T-helper 17 cell (primary cell): ENCODE measurements around the gene STOML3. TPM values are rescaled to one million over a fixed set of nuclear protein-coding genes. Genes with fewer than 3 reads are reported as not detected.

ENCODE experiments used
- ATAC-seq: fragments of 150-1000 bp; cut with Tn5 transposase; 2 replicates; pipeline ENCODE4 v1.10.0; 2021; ENCODE audit warnings: mild to moderate bottlenecking, moderate library complexity
- DNase-seq, 3 donors: peaks; one replicate each; pipeline versions ENCODE4 v3.0.0 to v3.0.0-alpha.2; 2020 to 2021
- H3K9me3 ChIP-seq: one replicate; pipeline ENCODE4 v1.7.0; 2013; ENCODE audit warnings: low read length, mild to moderate bottlenecking; ENCODE audit not compliant: control insufficient read depth, poor library complexity, severe bottlenecking
- H3K27ac Mint-ChIP-seq: one replicate; pipeline ENCODE4 v1.8.0; 2022; ENCODE audit warnings: mild to moderate bottlenecking, moderate library complexity, mixed read lengths
- H3K27me3 Mint-ChIP-seq: one replicate; pipeline ENCODE4 v1.8.0; 2022; ENCODE audit warnings: mixed read lengths
- H3K36me3 Mint-ChIP-seq: one replicate; pipeline ENCODE4 v1.8.0; 2022; ENCODE audit warnings: low read depth, mixed read lengths
- H3K4me1 Mint-ChIP-seq: one replicate; pipeline ENCODE4 v1.8.0; 2022; ENCODE audit warnings: mild to moderate bottlenecking, mixed read lengths
- H3K4me3 Mint-ChIP-seq: one replicate; pipeline ENCODE4 v1.8.0; 2022; ENCODE audit warnings: mild to moderate bottlenecking, moderate library complexity, mixed read lengths
- total RNA-seq, 4 donors: library from RNA in 2 of 4; stranded (reverse) in 2 of 4; gene quantifications; one replicate each; pipeline ENCODE4 v1.2.3 and lab custom pipeline; 2022 to 2026

STOML3 gene
- total RNA-seq, 2 donors from 2014 or later, result not detected

DNA sequence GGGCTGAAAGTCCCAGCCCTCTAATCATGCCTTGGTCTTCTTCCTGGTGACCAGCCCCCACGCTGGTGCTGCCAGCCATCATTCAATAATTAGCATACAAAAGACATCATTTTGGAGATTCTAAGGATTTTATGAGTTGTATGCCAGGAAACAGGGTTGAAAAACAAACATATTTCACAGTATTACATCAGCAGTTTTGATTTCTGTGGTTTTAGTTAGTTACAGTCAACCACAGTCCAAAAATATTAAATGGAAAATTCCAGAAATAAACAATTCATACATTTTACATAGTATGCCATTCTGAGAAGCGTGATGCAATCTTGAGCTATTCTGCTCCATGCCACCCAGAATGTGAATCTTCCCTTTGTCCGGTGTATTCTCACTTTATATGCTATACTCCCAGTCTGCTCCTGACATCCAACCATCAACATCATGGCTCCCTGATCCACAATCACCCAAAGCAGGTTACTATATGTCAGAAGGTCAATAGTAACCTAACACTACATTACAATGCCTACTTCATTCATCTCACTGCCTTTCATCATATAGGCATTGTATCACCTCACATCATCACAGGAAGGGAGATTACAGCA is 49.2 kb downstream of the STOML3 start:
- Mint-ChIP-seq H3K4me3 (no peak overlapping the region), H3K27me3 (peaks cover 18% of the 10 kb centered on the region), H3K4me1 (no peaks in the 10 kb centered on the region), H3K36me3 (no peaks in the 10 kb centered on the region), H3K27ac (no peak overlapping the region)
- DNase-seq, result no peak
- no peaks in the 10 kb centered on the region for H3K9me3 ChIP-seq
- no peak for ATAC-seq

GRCh38 chr13:38933786-38934185 is 56.8 kb downstream of the STOML3 start:
- H3K9me3 ChIP-seq, result no peaks in the 10 kb centered on the region
- Mint-ChIP-seq H3K4me3 (no peak overlapping the region), H3K27me3 (peaks cover 30% of the 10 kb centered on the region), H3K4me1 (no peaks in the 10 kb centered on the region), H3K27ac (no peak overlapping the region), H3K36me3 (no peaks in the 10 kb centered on the region)
- no peak for ATAC-seq
- no peak for DNase-seq

DNA sequence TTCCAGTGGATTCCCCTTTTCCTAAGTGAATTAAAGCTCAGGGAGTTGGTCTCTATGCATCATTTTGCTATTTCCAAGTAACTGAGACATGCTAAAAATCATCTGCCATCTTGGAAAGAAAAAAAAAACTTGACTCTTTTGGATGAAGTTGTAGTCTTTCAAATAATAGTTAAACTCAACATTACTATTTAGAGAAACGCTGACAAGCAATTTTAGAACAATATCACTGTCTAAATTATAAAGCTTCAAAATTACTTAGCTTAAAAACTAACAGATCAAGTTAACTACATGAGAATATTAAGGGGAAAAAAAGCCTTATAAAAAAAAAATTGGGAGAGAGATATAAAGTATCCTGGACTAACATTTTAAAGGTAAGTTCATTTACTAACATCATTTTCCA is 68.5 kb downstream of the STOML3 start:
- no peaks in the 10 kb centered on the region for H3K9me3 ChIP-seq
- no peak overlapping the region for H3K27ac Mint-ChIP-seq
- peaks cover 82% of the 10 kb centered on the region for H3K27me3 Mint-ChIP-seq
- no peaks in the 10 kb centered on the region for H3K4me1 Mint-ChIP-seq
- DNase-seq (no peak), ATAC-seq (no peak)
- H3K36me3 Mint-ChIP-seq, result no peaks in the 10 kb centered on the region
- H3K4me3 Mint-ChIP-seq, result no peak overlapping the region

DNA sequence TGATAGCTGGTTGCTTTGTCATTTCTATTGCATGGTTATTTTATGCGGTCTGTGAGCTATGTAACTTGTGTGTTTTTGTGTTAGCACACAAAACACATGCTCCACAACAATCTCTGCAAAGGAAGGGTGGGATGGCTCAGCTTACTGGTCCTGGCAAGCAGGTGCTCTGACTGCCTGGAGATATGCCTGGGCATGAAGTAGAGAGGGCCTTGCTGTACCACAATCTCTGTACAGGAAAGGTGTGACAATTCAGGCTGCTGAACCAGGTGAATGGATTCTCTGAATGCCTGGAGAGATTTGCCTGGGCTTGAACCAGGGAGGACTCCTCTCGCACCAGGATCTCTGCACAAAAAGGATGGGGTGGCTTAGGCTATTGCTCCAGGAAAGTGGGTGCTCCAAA is 69.5 kb downstream of the STOML3 start:
- Mint-ChIP-seq H3K27ac (no peak overlapping the region), H3K4me1 (no peaks in the 10 kb centered on the region), H3K27me3 (peaks cover 75% of the 10 kb centered on the region), H3K36me3 (no peaks in the 10 kb centered on the region), H3K4me3 (no peak overlapping the region)
- no peaks in the 10 kb centered on the region for H3K9me3 ChIP-seq
- no peak for DNase-seq
- ATAC-seq, result no peak

Other genes starting within 250 kb of the STOML3 start
- gene PROSER1, start 47.3 kb upstream of the STOML3 start, total RNA-seq, result 10 to 100 TPM; 42.8 to 52.5 TPM
- gene NHLRC3, start 47.6 kb upstream of the STOML3 start, total RNA-seq, result 10 to 100 TPM; 10.7 to 12.9 TPM